Right lobe of liver (tissue), 6 donors: ENCODE results near the gene NEK10. TPM values are rescaled to one million over a fixed set of nuclear protein-coding genes. Genes with fewer than 3 reads are reported as not detected.
A peak's percentile ranks its signal among the peaks of the same experiment; 100 is the strongest.

Experiments used
- ATAC-seq, 4 donors: fragments of 200-7000 bp; cut with Tn5 transposase; one replicate each; pipeline ENCODE4 v1.9.1; 2020; ENCODE audit warnings: mild to moderate bottlenecking in 4 of 4, moderate library complexity in 4 of 4
- DNase-seq, 3 donors: peaks; one replicate each; pipeline ENCODE4 v3.0.0-alpha.2; 2020
- H3K27ac ChIP-seq, 3 donors: fragments of 200-600 bp; one replicate each; pipeline ENCODE4 v1.8.0; 2022
- H3K27me3 ChIP-seq, 2 donors: fragments of 200-600 bp; one replicate each; pipeline ENCODE4 v1.8.0; 2022
- H3K36me3 ChIP-seq, 4 donors: fragments of 200-600 bp; sonication (generic) in 1 of 4; one replicate each; pipeline versions ENCODE4 v1.5.1 to v1.8.0; 2017 to 2022; ENCODE audit warnings: control low read depth in 1 of 4
- H3K4me1 ChIP-seq, 4 donors: fragments of 200-600 bp; sonication (generic) in 1 of 4; one replicate each; pipeline versions ENCODE4 v1.5.1 to v1.8.0; 2017 to 2022; ENCODE audit warnings: control low read depth in 1 of 4
- H3K4me3 ChIP-seq, 3 donors: fragments of 200-600 bp; one replicate each; pipeline ENCODE4 v1.8.0; 2022
- H3K9me3 ChIP-seq, 4 donors: fragments of 200-600 bp; sonication (generic) in 1 of 4; one replicate each; pipeline versions ENCODE4 v1.5.1 to v1.8.0; 2017 to 2022; ENCODE audit warnings: control low read depth in 1 of 4
- POLR2A ChIP-seq: fragments of 450-650 bp; IDR thresholded peaks from one replicate; pipeline ENCODE4 v1.6.1; 2017; ENCODE audit warnings: antibody characterized with exemption, mild to moderate bottlenecking
- WGBS: methylation state at CpG from one replicate; pipeline ENCODE4 v1.1.6; 2018; ENCODE audit warnings: low coverage, low lambda C conversion rate; ENCODE audit not compliant: insufficient coverage; ENCODE audit errors: missing lambda C conversion rate; 5-methylcytosine and 5-hydroxymethylcytosine counted together
- intact Hi-C, 2 donors: fragments of 100-400 bp; cut with DNase I; formaldehyde crosslinking; loops; one replicate each; pipeline versions ENCODE4 v1.11.2 to v1.14.1; 2022
- total RNA-seq, 6 experiments: library from RNA; depleted of rRNA in 2 of 6; stranded (reverse); fragments of >200 nt in 2 of 6; fragmentation: NEBNext Ultra II Directional in 3 of 6; extraction: Animal tissue kit (Norgen Biotek cat#: 25700) in 3 of 6; gene quantifications; one replicate each; pipeline versions ENCODE4 v1.1.0 to v1.2.4, GENCODE V29; 2016 to 2023
- TF ChIP-seq, protein P1 (sequence below), 4 donors: fragments of 200-600 bp in 3 of 4; fragments of 450-650 bp in 1 of 4; IDR thresholded peaks; one replicate each; pipeline versions ENCODE4 v1.5.1 to v1.8.0; 2016 to 2022; ENCODE audit warnings: antibody characterized with exemption in 4 of 4, mild to moderate bottlenecking in 2 of 4
- donor health status: DM: no; HTN: yes; CAD: no.
- donor health status: DM: no; HTN: no; CAD: no.
- donor health status: DM: no; HTN: no; CAD: no.
- donor health status: DM: no; HTN: yes; CAD: no.
- donor health status: DM: no; HTN: yes; CAD: no.

NEK10 gene
- total RNA-seq, 6 experiments from 2014 or later: 0.43 to 2.5 (median 0.87) TPM

DNA sequence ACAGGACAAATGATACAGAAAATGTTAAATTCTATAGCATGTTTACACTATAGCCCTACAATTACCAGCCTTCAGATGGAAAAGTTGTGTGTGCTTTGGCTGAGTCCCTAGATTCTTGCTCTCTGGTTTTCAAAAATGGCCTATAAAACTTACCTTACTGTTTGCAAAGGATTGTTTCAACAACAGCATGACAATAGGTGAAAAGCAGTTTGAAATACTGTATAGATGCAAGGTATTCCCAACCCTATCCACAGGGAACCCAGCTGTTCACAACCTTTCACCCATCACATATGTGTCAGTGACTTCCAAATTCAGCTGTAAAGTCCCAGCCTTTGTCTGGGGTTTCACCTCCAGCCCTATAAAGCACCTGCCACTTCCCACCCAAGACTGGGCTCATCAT lies 97.3 kb downstream of the NEK10 start:
- no peak overlapping the region for H3K4me3 ChIP-seq
- no peak for TF ChIP-seq POLR2A
- TF ChIP-seq, protein P1, sequence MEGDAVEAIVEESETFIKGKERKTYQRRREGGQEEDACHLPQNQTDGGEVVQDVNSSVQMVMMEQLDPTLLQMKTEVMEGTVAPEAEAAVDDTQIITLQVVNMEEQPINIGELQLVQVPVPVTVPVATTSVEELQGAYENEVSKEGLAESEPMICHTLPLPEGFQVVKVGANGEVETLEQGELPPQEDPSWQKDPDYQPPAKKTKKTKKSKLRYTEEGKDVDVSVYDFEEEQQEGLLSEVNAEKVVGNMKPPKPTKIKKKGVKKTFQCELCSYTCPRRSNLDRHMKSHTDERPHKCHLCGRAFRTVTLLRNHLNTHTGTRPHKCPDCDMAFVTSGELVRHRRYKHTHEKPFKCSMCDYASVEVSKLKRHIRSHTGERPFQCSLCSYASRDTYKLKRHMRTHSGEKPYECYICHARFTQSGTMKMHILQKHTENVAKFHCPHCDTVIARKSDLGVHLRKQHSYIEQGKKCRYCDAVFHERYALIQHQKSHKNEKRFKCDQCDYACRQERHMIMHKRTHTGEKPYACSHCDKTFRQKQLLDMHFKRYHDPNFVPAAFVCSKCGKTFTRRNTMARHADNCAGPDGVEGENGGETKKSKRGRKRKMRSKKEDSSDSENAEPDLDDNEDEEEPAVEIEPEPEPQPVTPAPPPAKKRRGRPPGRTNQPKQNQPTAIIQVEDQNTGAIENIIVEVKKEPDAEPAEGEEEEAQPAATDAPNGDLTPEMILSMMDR (IDR thresholded peaks at IDR 0.05): no peak
- DNase-seq: no peak
- H3K36me3 ChIP-seq: no peaks in the 10 kb centered on the region
- ATAC-seq: no peak
- H3K27me3 ChIP-seq: no peaks in the 10 kb centered on the region
- H3K27ac ChIP-seq: no peak overlapping the region
- H3K9me3 ChIP-seq: no peaks in the 10 kb centered on the region
- intact Hi-C loops: no loop called here
- H3K4me1 ChIP-seq: no peaks in the 10 kb centered on the region

GRCh38 chr3:27254896-27255295 lies 114.3 kb downstream of the NEK10 start:
- H3K4me3 ChIP-seq: no peak overlapping the region

GRCh38 chr3:27253831-27254230 lies 115.4 kb downstream of the NEK10 start:
- intact Hi-C loops: no loop called here
- ATAC-seq (peak; percentile 76 to 94 (median 90)), DNase-seq (peak in 2 of 3 donors; percentile 24 to 42)

More at GRCh38 chr3:27254896-27255295, 114.3 kb downstream of the NEK10 start:
- Histone ChIP-seq H3K27ac (no peak overlapping the region), H3K27me3 (no peaks in the 10 kb centered on the region), H3K9me3 (no peaks in the 10 kb centered on the region), H3K4me1 (no peaks in the 10 kb centered on the region), H3K36me3 (no peaks in the 10 kb centered on the region)
- no peak for ATAC-seq
- WGBS: 85% methylated on average over 1 of the region's 1 CpG
- intact Hi-C loops: no loop called here
- no peak for TF ChIP-seq POLR2A
- TF ChIP-seq, protein P1 (IDR thresholded peaks at IDR 0.05): no peak
- no peak for DNase-seq

GRCh38 chr3:27253391-27253790 lies 115.8 kb downstream of the NEK10 start:
- H3K9me3 ChIP-seq: no peaks in the 10 kb centered on the region
- TF ChIP-seq POLR2A: no peak
- H3K4me1 ChIP-seq: no peaks in the 10 kb centered on the region
- intact Hi-C loops: no loop called here
- no peaks in the 10 kb centered on the region for H3K36me3 ChIP-seq
- no peak for DNase-seq
- H3K27me3 ChIP-seq: no peaks in the 10 kb centered on the region
- no peak overlapping the region for H3K4me3 ChIP-seq
- 33% methylated on average over 1 of the region's 1 CpG for WGBS
- no peak overlapping the region for H3K27ac ChIP-seq
- no peak for ATAC-seq

More at GRCh38 chr3:27253831-27254230, 115.4 kb downstream of the NEK10 start:
- TF ChIP-seq, protein P1 (IDR thresholded peaks at IDR 0.05): peak; percentile 30 to 52 (median 42)
- TF ChIP-seq POLR2A: no peak
- 52% methylated on average over 7 of the region's 7 CpGs for WGBS
- Histone ChIP-seq H3K4me3 (no peak overlapping the region), H3K27me3 (no peaks in the 10 kb centered on the region), H3K36me3 (no peaks in the 10 kb centered on the region), H3K4me1 (no peaks in the 10 kb centered on the region), H3K9me3 (no peaks in the 10 kb centered on the region), H3K27ac (no peak overlapping the region)

- ATAC-seq (no peak), DNase-seq (no peak)
- Histone ChIP-seq H3K27ac (no peak overlapping the region), H3K4me1 (no peaks in the 10 kb centered on the region), H3K27me3 (no peaks in the 10 kb centered on the region), H3K9me3 (no peaks in the 10 kb centered on the region), H3K36me3 (no peaks in the 10 kb centered on the region), H3K4me3 (no peak overlapping the region)
- no peak for TF ChIP-seq POLR2A
- intact Hi-C loops: no loop called here
Observed at GRCh38 chr3:27252646-27253045, 116.5 kb downstream of the NEK10 start.

DNA sequence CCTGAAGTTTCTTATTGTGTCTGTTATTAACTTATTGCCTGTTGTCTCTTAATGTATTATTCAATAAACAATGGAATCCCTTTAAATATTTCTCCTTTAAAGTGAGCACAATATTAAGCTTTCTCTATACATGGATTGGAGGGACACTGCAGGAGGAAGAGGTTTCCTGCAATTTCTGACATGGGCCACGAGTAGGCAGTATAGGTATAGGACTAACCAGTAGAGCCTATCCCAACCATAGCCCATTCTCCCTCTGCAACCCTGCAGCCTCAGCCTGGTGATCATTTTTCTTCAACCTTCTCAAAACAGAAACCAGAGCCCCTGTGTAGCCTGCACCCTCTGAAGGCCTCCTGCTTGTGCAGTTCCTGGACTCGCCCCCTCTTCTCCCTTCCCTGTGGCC lies 124.8 kb downstream of the NEK10 start:
- H3K4me3 ChIP-seq: no peak overlapping the region
- TF ChIP-seq, protein P1 (IDR thresholded peaks at IDR 0.05): no peak
- no peak for TF ChIP-seq POLR2A
- intact Hi-C loops: no loop called here
- ATAC-seq (no peak), DNase-seq (no peak)
- no peak overlapping the region for H3K27ac ChIP-seq
- no peaks in the 10 kb centered on the region for H3K4me1 ChIP-seq
- 54% methylated on average over 1 of the region's 2 CpGs for WGBS
- H3K36me3 ChIP-seq: no peaks in the 10 kb centered on the region
- H3K27me3 ChIP-seq: no peaks in the 10 kb centered on the region
- H3K9me3 ChIP-seq: no peaks in the 10 kb centered on the region
